ENCODE measurements around the gene FRYL. TPM values are rescaled to one million over a fixed set of nuclear protein-coding genes. Genes with fewer than 3 reads are reported as not detected.

Gene FRYL
- polyA plus RNA-seq, 1 donor, result 45.7 TPM

DNA sequence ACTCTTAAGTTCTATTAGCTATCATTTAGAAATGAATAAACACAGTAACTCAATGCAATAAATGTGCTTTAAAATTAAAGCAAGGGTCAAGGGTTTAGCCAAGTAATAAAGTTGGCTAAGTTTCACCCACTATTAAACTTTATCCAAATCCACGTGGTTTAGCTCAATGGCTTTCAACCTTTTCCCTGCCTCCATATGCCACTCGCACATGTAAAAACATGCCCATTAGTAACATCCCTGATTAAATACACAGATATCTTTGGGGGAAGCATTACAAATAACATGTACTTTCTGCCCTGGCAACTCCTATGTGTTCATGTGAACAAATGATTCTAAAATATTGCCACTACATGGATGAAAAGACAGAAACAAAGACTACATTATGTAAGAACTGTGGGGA is 159.2 kb downstream of the FRYL start:
- WGBS (ENCODE audit: insufficient coverage, low lambda C conversion rate), result no CpG with 5 or more reads among the region's 2 CpGs
- peak overlapping the region; percentile 70 for H3K27ac ChIP-seq (ENCODE audit: low read length)

DNA sequence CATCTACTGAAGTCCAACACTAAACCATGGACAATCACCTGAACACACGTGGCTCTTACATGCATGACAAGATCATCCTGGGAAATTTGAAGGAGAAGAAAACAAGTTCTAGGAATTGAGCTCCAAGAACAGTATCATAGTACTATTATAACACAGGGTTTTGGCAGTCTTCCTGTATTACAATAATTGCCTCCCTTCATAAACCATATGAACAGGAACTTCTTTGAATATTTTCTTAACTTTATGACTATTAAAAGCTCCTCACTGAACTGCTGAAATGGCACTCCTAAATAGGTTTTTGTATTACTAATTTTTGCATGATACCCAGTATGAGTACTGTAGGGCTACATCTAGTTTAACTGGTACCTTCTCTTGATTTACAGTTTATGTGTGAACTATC is 160.0 kb downstream of the FRYL start:
- H3K27me3 ChIP-seq (ENCODE audit: control insufficient read depth, insufficient read depth, low read length), result no peaks in the 10 kb centered on the region
- H3K27ac ChIP-seq (ENCODE audit: low read length), result peak overlapping the region; percentile 70
- WGBS (ENCODE audit: insufficient coverage, low lambda C conversion rate), result no CpG with 5 or more reads among the region's 1 CpG
- H3K9me3 ChIP-seq (ENCODE audit: control insufficient read depth, low read depth, low read length), result no peaks in the 10 kb centered on the region
- peaks cover 24% of the 10 kb centered on the region for H3K36me3 ChIP-seq (ENCODE audit: control insufficient read depth, insufficient read depth, low read length)
- DNase-seq, result peak in 1 of 2 donors; percentile 15
- no peak overlapping the region for H3K4me3 ChIP-seq (ENCODE audit: low read length)
- peaks cover 23% of the 10 kb centered on the region for H3K4me1 ChIP-seq (ENCODE audit: control insufficient read depth, insufficient read depth, low read length)

More for the DNA sequence above, 159.2 kb downstream of the FRYL start:
- no peak overlapping the region for H3K4me3 ChIP-seq (ENCODE audit: low read length)
- H3K27me3 ChIP-seq (ENCODE audit: control insufficient read depth, insufficient read depth, low read length), result no peaks in the 10 kb centered on the region
- H3K36me3 ChIP-seq (ENCODE audit: control insufficient read depth, insufficient read depth, low read length), result peaks cover 24% of the 10 kb centered on the region
- H3K9me3 ChIP-seq (ENCODE audit: control insufficient read depth, low read depth, low read length), result no peaks in the 10 kb centered on the region
- peaks cover 23% of the 10 kb centered on the region for H3K4me1 ChIP-seq (ENCODE audit: control insufficient read depth, insufficient read depth, low read length)
- peak in 1 of 2 donors; percentile 73 for DNase-seq

DNA sequence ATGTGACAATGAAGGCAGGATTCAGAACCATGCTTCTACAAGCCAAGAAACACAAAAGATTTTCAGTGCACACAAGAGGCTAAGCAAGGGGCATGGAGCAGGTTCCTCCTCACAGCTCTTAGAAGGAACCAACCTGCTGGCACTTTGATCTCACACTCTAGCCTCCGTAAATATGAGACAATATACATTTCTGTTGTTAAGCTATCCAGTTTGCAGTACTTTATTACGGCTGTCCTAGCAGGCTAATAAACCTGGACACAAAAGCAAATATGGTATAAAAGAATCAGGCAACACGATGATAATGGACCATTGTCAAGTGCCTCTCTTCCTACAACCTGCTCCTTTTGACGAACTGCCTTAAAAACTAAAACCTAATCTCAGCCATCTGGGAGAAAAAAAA is 175.6 kb downstream of the FRYL start:
- Histone ChIP-seq H3K27ac (ENCODE audit: low read length) (peak overlapping the region; percentile 61), H3K4me1 (ENCODE audit: control insufficient read depth, insufficient read depth, low read length) (peaks cover 28% of the 10 kb centered on the region), H3K4me3 (ENCODE audit: low read length) (no peak overlapping the region), H3K9me3 (ENCODE audit: control insufficient read depth, low read depth, low read length) (no peaks in the 10 kb centered on the region), H3K27me3 (ENCODE audit: control insufficient read depth, insufficient read depth, low read length) (no peaks in the 10 kb centered on the region), H3K36me3 (ENCODE audit: control insufficient read depth, insufficient read depth, low read length) (peaks cover 5% of the 10 kb centered on the region)
- WGBS (ENCODE audit: insufficient coverage, low lambda C conversion rate), result 6% methylated on average over 2 of the region's 4 CpGs
- DNase-seq, result peak; percentile 40 to 77

DNA sequence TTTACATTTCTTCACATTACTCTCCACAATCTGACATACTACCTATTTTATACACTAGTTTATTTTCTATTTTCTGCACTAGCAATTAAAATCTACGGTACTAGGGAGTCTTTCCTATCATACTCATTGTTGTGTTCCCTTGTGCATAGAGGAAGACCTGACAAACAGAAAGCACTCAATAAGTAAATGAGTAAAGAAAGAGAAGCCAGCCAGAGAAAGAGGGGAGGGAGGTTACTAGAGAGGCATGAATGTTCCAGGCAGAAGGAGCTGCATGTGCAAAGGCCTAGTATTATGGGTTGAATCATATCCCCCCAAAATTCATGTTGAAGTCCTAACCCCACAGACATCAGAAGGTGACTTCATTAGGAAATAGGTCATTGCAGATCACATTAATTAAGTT is 176.0 kb downstream of the FRYL start:
- WGBS (ENCODE audit: insufficient coverage, low lambda C conversion rate), result 71% methylated on average over 1 of the region's 1 CpG
- Histone ChIP-seq H3K27ac (ENCODE audit: low read length) (peak overlapping the region; percentile 61), H3K27me3 (ENCODE audit: control insufficient read depth, insufficient read depth, low read length) (no peaks in the 10 kb centered on the region), H3K9me3 (ENCODE audit: control insufficient read depth, low read depth, low read length) (no peaks in the 10 kb centered on the region), H3K4me1 (ENCODE audit: control insufficient read depth, insufficient read depth, low read length) (peaks cover 28% of the 10 kb centered on the region), H3K36me3 (ENCODE audit: control insufficient read depth, insufficient read depth, low read length) (peaks cover 3% of the 10 kb centered on the region), H3K4me3 (ENCODE audit: low read length) (no peak overlapping the region)
- no peak for DNase-seq

DNA sequence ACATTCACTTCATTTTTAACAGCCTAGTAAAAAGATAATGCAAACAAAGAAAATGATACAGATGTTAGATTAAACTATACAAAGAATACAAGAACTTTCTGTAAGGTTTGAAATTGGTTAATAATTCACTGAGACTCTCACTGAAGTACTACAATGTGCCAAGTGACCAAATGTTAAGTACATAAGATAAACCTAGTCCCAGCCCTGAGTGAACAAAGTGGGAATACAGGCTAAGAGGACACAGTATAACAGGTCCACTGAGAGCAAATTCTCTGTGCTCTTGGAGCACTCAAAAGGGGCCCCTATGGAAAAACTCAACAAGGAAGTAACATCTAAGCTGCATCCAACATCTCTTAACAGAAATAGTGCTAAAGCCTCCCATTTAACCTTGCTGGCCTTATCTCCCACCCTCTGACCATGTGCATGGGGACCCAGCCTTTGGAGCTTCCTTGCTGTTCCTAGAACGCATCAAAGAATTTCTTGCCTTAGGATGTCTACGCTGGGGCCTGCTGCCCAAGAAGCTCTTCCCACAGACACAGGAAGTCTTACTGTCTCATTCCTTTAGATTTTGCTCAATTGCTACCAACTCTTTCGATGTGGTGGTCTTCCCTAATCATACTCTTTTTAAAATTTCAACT is 176.6 kb downstream of the FRYL start:
- no peaks in the 10 kb centered on the region for H3K9me3 ChIP-seq (ENCODE audit: control insufficient read depth, low read depth, low read length)
- peaks cover 28% of the 10 kb centered on the region for H3K4me1 ChIP-seq (ENCODE audit: control insufficient read depth, insufficient read depth, low read length)
- no peak overlapping the region for H3K4me3 ChIP-seq (ENCODE audit: low read length)
- no peaks in the 10 kb centered on the region for H3K27me3 ChIP-seq (ENCODE audit: control insufficient read depth, insufficient read depth, low read length)
- H3K27ac ChIP-seq (ENCODE audit: low read length), result peak overlapping the region; percentile 61
- peak; percentile 60 to 84 for DNase-seq
- peaks cover 3% of the 10 kb centered on the region for H3K36me3 ChIP-seq (ENCODE audit: control insufficient read depth, insufficient read depth, low read length)
- 63% methylated on average over 2 of the region's 3 CpGs for WGBS (ENCODE audit: insufficient coverage, low lambda C conversion rate)

DNA sequence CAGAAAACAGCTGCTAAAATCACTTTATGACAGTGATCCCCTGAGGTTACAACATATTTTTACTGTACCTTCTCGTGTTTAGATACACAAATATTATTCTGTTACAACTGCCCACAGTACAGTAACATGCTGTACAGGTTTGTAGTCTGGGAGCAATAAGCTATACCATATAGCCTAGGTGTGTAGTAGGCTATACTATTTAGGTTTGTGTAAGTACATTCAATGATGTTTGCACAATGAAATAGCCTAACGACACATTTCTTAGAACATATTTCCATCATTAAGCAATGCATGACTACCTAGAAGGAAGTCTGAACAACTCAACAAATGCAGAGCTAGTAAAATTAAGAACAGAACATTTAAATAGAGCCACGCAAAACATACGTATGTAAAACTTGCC is 177.3 kb downstream of the FRYL start:
- Histone ChIP-seq H3K4me1 (ENCODE audit: control insufficient read depth, insufficient read depth, low read length) (peaks cover 28% of the 10 kb centered on the region), H3K4me3 (ENCODE audit: low read length) (no peak overlapping the region), H3K27ac (ENCODE audit: low read length) (peak overlapping the region; percentile 61), H3K9me3 (ENCODE audit: control insufficient read depth, low read depth, low read length) (no peaks in the 10 kb centered on the region), H3K27me3 (ENCODE audit: control insufficient read depth, insufficient read depth, low read length) (no peaks in the 10 kb centered on the region), H3K36me3 (ENCODE audit: control insufficient read depth, insufficient read depth, low read length) (peaks cover 5% of the 10 kb centered on the region)
- peak in 1 of 2 donors; percentile 71 for DNase-seq
- WGBS (ENCODE audit: insufficient coverage, low lambda C conversion rate), result 68% methylated on average over 2 of the region's 4 CpGs

DNA sequence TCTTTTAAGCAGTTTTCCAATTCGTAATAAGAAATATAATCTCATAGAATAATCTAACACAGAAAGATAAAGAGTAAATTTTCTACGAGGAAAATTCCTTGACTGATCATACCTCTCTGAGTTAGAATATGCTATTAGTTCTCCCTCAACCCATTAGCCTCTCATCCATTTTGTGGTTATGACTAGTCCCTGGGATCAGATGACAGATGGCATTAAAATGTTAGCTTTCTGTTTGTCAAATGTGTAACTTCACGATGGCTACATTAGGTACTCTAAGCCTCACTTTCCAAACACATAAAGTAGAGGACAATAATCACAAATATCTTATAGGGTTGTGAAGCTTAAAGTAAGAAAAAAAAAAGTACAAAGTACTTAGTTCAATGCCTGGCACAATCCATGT is 177.9 kb downstream of the FRYL start:
- Histone ChIP-seq H3K36me3 (ENCODE audit: control insufficient read depth, insufficient read depth, low read length) (peaks cover 3% of the 10 kb centered on the region), H3K4me1 (ENCODE audit: control insufficient read depth, insufficient read depth, low read length) (peaks cover 28% of the 10 kb centered on the region), H3K27ac (ENCODE audit: low read length) (peak overlapping the region; percentile 61), H3K27me3 (ENCODE audit: control insufficient read depth, insufficient read depth, low read length) (no peaks in the 10 kb centered on the region), H3K4me3 (ENCODE audit: low read length) (no peak overlapping the region), H3K9me3 (ENCODE audit: control insufficient read depth, low read depth, low read length) (no peaks in the 10 kb centered on the region)
- WGBS (ENCODE audit: insufficient coverage, low lambda C conversion rate), result 50% methylated on average over 1 of the region's 3 CpGs
- DNase-seq, result no peak

DNA sequence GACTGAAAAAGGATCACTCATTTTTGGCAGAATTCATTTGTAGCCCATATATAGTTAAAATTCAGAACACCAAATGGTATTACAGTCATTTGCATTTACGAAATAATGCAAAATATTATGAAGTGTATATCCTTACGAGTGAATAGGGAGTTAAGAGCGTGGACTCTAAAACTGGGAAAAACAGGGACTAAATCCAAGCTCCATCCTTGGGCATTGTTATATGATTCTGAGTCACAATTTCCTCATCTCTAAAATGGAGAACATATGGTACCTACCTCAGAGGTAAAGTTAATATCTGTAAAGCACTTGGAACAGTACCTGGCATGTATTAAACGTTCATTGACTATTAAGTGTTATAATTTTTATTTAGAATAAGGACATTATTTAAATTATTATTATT is 183.7 kb downstream of the FRYL start:
- H3K27me3 ChIP-seq (ENCODE audit: control insufficient read depth, insufficient read depth, low read length), result no peaks in the 10 kb centered on the region
- DNase-seq, result no peak
- no peak overlapping the region for H3K27ac ChIP-seq (ENCODE audit: low read length)
- WGBS (ENCODE audit: insufficient coverage, low lambda C conversion rate), result 100% methylated on average over 1 of the region's 4 CpGs
- H3K9me3 ChIP-seq (ENCODE audit: control insufficient read depth, low read depth, low read length), result no peaks in the 10 kb centered on the region
- H3K36me3 ChIP-seq (ENCODE audit: control insufficient read depth, insufficient read depth, low read length), result peaks cover 19% of the 10 kb centered on the region
- H3K4me1 ChIP-seq (ENCODE audit: control insufficient read depth, insufficient read depth, low read length), result peaks cover 10% of the 10 kb centered on the region
- H3K4me3 ChIP-seq (ENCODE audit: low read length), result no peak overlapping the region

DNA sequence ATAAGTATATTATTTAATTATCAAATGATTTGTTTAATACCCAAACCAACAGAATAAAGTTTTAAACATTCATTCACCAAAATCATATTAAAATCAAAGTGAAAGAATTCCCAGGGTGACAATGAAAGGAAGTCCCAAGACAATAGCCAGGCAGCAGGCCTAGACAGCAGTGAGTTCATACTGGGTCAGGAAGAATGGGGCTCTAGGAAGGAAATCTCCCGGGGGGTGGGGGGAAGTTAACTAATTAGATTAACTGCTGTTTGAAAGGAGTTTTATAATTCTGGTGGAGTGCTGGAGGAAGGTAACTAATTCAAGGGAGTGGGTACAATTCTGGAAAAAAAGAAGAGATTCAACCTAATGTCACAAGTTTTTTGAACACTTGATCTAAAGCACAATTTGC is 185.9 kb downstream of the FRYL start:
- no peaks in the 10 kb centered on the region for H3K27me3 ChIP-seq (ENCODE audit: control insufficient read depth, insufficient read depth, low read length)
- no peak overlapping the region for H3K4me3 ChIP-seq (ENCODE audit: low read length)
- no peak for DNase-seq
- H3K9me3 ChIP-seq (ENCODE audit: control insufficient read depth, low read depth, low read length), result no peaks in the 10 kb centered on the region
- no peaks in the 10 kb centered on the region for H3K4me1 ChIP-seq (ENCODE audit: control insufficient read depth, insufficient read depth, low read length)
- H3K27ac ChIP-seq (ENCODE audit: low read length), result no peak overlapping the region
- peaks cover 35% of the 10 kb centered on the region for H3K36me3 ChIP-seq (ENCODE audit: control insufficient read depth, insufficient read depth, low read length)
- 20% methylated on average over 1 of the region's 1 CpG for WGBS (ENCODE audit: insufficient coverage, low lambda C conversion rate)

DNA sequence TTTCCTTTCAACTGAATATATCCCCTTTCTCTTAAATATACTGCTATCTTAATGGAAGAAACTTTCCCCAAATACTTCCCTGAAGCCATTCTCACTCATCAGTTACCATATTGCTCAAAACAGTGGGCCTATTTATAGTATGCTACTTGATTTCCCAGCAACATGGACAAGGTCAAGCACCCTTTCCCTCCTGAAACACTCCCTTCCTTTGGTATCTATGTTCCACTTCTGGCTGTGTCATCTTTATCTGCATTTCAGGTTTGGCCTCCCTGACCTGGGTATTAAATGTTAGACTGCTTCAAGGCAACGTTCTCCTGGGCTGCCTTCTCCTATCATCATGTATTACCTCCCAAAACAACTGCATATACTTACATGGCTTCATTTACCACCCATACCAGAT is 188.7 kb downstream of the FRYL start:
- H3K36me3 ChIP-seq (ENCODE audit: control insufficient read depth, insufficient read depth, low read length), result peaks cover 42% of the 10 kb centered on the region
- no peaks in the 10 kb centered on the region for H3K9me3 ChIP-seq (ENCODE audit: control insufficient read depth, low read depth, low read length)
- no peak overlapping the region for H3K27ac ChIP-seq (ENCODE audit: low read length)
- WGBS (ENCODE audit: insufficient coverage, low lambda C conversion rate), result no CpG with 5 or more reads among the region's 1 CpG
- H3K4me3 ChIP-seq (ENCODE audit: low read length), result no peak overlapping the region
- no peak for DNase-seq
- no peaks in the 10 kb centered on the region for H3K4me1 ChIP-seq (ENCODE audit: control insufficient read depth, insufficient read depth, low read length)
- no peaks in the 10 kb centered on the region for H3K27me3 ChIP-seq (ENCODE audit: control insufficient read depth, insufficient read depth, low read length)

DNA sequence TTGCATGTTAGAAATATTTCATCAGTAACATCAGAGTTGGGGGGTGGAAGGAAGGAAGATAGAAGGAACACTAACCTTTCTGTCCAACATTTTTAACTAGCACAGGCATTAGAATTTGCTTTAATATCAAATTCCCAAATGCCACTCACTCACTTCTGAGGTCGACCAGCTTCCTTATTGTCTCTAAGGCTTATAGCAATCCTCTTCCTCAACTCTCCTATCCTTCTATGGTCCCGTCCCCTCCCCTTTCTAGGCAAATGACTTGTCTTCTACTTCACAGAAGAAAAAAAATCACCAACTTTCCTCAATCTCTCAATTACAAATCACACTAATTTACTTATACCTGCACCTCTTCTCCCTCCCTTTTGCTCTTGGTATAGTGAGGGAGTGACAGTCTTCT is 189.2 kb downstream of the FRYL start:
- H3K36me3 ChIP-seq (ENCODE audit: control insufficient read depth, insufficient read depth, low read length), result peaks cover 46% of the 10 kb centered on the region
- 100% methylated on average over 2 of the region's 2 CpGs for WGBS (ENCODE audit: insufficient coverage, low lambda C conversion rate)

More for the DNA sequence above, 189.2 kb downstream of the FRYL start:
- H3K4me3 ChIP-seq (ENCODE audit: low read length), result no peak overlapping the region
- no peak overlapping the region for H3K27ac ChIP-seq (ENCODE audit: low read length)
- H3K9me3 ChIP-seq (ENCODE audit: control insufficient read depth, low read depth, low read length), result no peaks in the 10 kb centered on the region
- H3K4me1 ChIP-seq (ENCODE audit: control insufficient read depth, insufficient read depth, low read length), result no peaks in the 10 kb centered on the region
- no peaks in the 10 kb centered on the region for H3K27me3 ChIP-seq (ENCODE audit: control insufficient read depth, insufficient read depth, low read length)
- DNase-seq, result no peak

All from large intestine (tissue), 3 donors.